H54 (cell line): ENCODE results near the gene LMF1.

Experiments used
- DNase-seq: peaks from one replicate; pipeline ENCODE4 v3.0.0; 2011; ENCODE audit warnings: low spot score, mixed read lengths; ENCODE audit not compliant: insufficient read length
- FAIRE-seq: peaks from 3 replicates; lab custom pipeline; 2011; peaks lifted over from hg19 to GRCh38; lab: Jason Lieb, UNC
- POLR2A ChIP-seq: IDR thresholded peaks from 2 replicates; pipeline ENCODE4 v1.6.1; 2011; ENCODE audit warnings: low read depth, mild to moderate bottlenecking, low read length

The LMF1 gene

DNA sequence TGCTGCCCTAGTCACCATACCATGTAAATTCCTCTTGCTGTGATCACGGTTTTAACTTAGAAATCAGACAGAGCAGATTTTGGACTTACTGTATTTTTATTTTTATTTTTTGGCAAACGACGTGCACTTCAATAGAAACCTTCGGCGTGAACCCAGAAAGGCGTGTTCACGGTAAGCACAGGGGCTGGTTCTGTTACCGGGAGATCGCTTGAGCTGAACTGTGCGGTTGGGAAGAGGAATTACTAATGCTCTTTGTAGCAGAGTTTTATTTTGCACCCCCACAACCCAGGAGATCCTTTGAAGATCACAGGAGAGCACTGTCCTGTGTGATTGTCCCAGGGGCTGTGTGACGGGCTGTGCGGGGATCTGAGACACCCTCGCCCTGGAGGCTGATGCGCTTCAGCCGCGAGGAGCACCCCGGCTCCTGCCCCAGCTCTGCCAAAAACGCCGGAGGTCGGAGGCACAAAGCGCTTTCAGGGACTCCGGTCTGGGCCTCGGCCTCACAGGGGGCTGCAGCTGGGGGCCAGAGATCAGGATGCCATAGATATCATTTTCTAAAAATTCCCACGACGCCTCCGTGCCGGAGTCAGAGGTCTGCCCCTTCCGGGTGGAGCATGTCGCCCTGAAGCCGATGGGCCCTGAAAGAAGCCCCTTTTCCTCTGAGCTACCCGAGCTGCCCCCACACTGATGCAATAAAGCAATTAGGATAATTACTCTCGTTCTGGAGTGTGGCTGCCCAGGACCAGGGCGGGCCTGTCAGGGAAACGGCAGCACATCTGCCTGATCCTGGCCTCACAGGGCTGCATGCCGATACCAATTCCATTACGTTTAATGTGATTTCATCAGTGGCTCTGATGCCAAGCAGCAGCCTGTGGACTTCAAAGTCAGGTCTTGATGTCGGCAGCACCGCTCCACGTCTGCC, 71.8 kb downstream of the LMF1 start:
- DNase-seq (no peak), FAIRE-seq (no peak)
- no peak for TF ChIP-seq POLR2A

DNA sequence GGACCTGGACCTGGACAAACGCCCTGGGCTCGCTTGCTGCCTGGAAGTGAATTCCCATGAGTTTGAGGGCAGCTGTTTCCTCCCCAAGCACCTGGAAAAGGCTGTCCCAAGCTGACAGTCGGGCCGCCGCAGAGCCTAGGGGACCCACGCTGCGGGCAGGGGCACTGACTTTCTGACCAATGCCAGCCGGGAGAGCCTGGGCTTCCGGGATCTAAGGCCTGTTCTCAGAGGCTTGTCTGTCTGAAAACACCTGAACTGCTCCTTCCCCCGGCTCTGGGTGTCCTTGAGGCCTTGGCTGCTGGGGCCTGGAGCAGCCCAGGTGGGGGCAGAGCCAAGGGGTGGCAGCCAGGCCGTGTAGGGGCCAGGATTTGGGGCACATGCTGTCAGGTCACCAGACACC, 72.6 kb downstream of the LMF1 start:
- DNase-seq = no peak
- no peak for TF ChIP-seq POLR2A
- no peak for FAIRE-seq

DNA sequence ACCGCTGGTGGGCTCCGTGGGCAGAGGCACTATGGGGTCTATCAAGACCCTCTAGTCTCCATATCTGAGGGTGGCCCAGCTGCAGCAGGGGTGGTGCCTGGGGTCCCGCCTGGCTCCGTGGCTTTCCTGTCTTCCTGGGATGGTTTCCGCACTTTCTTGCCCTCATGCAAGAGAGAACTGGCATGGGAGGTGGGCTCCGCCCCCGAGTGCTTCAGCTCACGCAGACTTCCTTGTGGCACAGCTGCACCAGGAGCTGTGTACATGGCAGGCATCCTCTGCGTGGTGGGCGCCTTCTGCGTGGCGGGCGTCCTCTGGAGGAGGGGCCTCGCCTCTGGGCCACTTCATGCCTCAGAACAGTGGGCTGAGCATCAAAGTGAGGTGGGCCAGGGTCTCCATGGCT, 73.1 kb downstream of the LMF1 start:
- no peak for FAIRE-seq
- no peak for TF ChIP-seq POLR2A
- no peak for DNase-seq

DNA sequence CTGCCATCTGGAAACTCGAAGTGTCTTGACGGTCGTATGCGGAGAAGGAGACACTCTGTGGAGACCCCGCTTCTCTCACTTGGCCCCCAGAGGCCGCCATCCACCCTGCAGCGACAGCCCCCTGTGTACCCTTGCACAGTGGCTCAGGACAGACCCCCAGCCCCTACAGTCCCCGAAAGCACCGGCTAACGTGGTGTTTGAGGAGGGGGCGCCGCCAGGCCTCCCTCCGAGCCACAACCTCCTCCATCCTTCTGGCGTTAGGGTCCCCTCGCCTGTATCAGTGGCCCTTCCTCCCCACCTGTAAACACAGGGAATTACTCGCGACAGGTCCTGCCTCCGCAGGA, 73.6 kb downstream of the LMF1 start:
- FAIRE-seq = no peak
- TF ChIP-seq POLR2A = no peak
- DNase-seq = no peak

DNA sequence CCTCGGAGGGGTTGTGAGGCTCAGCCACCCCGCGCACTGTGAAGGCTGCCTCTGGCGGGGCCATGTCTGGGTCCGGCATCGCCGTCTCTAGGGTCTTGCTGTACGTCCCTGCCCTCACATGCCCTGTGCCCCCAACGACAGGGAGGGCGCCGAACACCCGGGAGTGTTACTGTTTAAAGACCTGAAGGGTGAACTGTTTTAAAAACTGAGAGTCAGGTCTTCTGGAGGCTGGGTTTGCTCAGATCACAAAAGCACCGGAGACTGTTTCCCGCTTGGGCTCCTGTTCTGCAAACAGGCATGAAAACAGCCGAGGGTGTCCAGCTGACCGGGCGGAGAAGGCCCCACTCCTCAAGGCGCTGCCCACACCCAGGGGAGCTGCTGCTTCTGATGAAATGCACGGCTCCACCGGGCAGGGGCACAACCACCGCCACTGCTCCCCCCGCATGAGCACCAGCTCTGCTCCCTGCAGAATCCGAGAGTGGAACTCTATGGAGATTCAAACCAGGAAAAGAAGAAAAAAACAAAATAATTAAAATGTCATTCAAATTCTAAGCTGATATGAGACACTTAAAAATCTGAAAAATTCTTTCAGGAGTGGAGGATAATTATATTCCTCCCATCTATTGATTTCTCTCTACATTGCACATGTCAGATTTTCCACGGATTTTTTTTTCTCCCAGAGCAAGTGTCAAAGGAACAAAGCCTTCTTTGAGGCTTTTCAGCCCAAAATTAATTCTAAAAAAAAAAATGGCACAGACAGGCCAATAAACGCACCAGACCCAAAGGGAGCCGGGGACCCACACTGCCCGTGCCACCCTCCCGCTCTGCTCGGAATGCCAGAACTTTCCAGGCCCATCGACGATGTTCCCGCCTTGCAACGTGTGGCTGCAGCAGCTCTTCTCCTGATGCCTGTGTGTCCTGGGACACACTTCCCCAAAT, 74.3 kb downstream of the LMF1 start:
- TF ChIP-seq POLR2A = no peak

DNA sequence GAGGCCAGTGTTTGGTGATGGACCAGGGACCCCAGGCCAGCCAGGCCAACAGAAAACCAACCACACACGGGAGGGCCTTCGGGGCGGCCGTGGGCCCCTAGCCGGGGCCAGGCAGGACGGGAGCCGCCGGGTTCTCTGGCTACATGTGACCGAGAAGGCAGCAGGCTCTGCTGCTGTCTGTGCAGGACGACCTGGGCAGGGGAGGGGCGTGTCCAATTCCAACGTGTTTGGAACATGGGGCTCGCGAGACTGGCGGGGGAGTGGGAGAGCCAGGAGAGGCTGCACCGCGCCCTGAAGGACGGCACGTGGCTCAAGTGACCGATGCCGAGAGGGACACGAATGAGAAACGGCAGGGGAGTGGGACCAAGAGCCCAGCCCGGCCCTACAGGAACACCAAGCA, 75.4 kb downstream of the LMF1 start:
- DNase-seq = no peak
- no peak for TF ChIP-seq POLR2A
- FAIRE-seq = no peak

More for the DNA sequence above, 74.3 kb downstream of the LMF1 start:
- FAIRE-seq = no peak
- no peak for DNase-seq

DNA sequence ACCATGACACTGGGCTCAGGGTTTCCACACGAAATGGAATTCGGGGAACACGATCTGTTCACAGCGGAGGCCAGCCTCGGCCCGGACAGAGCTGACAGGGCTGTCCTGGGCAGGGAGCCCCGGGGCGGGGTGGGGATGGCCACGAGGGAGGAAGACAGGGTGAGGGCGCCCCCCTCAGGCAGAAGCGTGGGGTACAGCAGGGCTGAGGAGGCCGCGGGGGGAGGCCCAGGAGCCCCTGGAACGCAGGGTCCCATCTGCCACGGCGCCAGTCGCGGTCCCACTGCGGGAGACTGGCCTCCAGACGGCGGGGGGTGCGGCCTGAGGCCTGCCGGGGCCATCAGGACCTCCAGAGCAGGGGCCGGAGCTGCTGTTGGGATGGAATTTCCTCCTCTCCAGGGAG, 75.9 kb downstream of the LMF1 start:
- no peak for DNase-seq
- TF ChIP-seq POLR2A = no peak
- no peak for FAIRE-seq

DNA sequence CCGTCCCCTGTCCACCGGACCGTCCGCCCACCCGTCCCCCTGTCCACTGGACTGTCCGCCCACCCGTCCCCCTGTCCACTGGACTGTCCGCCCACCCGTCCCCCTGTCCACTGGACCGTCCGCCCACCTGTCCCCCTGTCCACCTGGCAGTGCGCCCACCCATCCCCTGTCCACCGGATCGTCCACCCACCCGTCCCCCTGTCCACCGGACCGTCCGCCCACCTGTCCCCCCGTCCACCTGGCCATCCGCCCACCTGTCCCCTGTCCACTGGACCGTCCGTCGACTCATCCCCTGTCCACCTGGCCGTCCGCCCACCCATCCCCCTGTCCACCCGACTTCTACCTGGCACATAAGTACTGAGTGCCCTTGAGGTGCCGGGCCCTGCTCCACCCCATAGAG, 76.6 kb downstream of the LMF1 start:
- DNase-seq (no peak), FAIRE-seq (no peak)
- no peak for TF ChIP-seq POLR2A

DNA sequence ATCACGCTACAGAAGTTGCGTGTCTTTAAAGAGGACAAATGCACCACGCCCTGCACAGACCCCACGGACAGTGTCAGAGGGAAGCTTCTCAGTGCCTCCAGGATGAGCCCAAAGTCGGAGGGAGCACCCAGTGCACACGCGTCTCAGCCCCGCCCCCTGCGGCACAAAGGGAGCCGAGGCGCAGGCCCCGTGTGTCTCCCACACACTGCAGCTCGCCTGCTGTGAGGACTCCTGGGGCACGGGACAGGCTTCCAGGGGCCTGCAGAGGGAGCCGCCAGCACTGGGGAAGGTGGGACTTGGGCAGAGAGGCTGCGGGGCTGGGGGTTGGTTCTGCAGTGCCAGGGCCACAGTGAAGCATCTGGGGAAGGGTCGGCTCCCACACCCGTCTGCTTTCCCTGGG, 77.4 kb downstream of the LMF1 start:
- no peak for TF ChIP-seq POLR2A
- DNase-seq = no peak
- no peak for FAIRE-seq

DNA sequence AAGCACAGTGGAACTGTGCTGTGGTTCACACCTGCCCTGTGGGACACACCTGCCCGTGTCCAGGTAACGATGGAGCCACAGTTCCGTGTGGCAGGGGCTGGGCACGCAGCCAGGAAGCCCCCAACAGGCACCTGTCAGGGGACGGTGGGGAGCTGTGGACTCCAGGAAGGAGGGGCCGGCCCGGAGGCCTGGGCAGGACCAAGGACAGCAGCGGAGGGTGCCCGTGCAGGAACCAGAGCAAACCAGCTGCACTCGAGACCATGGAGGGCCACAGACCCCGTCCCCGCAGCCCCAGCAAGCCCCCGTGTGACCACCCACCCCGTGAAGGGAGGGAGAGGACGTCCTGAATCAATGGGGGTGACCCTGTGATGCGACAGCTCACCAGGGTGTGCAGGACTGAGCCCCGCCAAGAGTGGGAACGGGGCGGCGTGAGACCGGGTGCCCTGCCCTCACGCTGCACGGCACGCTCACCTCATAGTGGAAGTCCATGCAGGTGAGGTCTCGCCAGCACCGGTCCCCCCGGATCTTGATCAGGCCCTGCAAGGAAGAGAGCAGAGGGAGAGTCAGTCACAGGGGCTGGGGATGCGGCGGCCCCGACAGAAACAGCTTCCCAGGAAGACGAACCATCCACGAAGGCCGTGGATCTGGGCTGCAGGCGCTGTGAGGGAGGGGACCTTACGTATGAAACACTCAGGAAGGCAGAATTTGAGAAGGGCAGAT, 78.1 kb downstream of the LMF1 start:
- no peak for TF ChIP-seq POLR2A
- DNase-seq = no peak
- no peak for FAIRE-seq

DNA sequence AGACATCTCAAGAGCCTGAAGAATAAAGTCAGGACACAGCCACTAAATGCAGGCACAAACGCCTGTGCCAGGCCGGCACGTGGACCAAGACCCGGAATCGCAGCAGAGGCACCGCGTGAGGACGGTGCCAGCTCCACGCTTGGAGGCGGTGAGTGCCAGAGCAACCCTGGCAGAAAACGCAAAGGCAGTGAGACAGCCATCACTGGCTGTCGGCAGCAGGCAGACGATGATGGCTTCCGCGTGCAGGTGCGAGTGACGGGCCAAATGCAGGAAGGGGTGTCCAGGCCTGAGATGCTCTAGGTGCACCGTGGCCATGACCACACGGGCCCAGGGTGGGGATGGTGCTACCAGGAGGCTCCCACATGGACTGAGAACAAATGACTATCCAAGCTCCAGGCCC, 78.8 kb downstream of the LMF1 start:
- FAIRE-seq (no peak), DNase-seq (no peak)
- TF ChIP-seq POLR2A = no peak

DNA sequence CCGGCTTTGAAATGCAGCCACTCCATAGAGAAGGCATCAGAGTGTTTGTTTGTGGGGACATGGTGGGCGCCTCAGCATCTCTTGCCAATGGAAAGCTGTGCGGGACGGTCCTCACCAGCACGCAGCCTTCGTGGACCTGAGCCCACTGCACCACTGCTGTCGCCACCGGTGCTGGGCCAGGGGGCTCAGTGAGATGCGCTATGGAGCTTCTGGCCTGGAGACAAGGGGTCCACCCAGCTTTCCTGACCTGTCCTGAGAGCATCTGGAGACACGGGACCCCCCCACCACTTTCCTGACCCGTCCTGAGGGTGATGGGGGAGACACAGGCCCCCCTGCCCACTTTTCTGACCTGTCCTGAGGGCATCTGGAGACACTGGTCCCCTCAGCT, 79.4 kb downstream of the LMF1 start:
- no peak for DNase-seq
- no peak for TF ChIP-seq POLR2A
- FAIRE-seq = no peak

DNA sequence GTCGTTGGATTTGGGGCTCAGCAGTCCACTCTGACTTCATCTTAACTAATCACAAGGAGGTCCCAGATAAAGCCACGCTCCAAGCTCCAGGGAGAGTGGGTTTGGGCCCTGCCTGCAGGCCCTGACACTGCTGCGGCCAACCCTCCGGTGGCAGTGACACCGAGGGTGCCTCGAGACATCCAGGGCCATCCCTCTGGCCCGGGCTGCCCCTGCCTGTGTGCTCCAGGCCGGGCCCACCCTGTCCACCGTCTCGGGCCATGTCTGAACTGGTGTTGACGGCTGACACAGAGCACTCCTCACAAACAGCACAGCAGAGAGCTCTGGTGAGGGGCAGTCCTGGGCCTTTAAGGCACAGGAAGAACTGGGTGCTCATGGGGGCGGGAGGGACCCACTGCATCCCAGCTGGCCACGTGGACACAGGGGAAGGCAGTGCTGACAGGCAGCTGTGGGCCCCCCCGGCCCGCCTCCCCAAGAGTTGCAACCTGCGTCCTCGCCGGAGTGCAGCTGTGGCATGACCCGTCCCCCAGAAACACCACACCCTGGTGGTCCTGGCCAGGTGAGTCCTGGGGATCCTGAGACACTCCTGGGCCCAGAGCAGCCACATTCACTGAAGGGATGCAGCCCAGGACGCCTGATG, 80.0 kb downstream of the LMF1 start:
- FAIRE-seq (no peak), DNase-seq (no peak)
- TF ChIP-seq POLR2A = no peak
